ENCODE results near the gene VPS25.
"Not testable (repeated sequence)": the region's sequence is repeated elsewhere in the genome, so short reads cannot be mapped to it uniquely, and the experiment has no call there.

The VPS25 gene

GRCh38 chr17:42773290-42774035, at the start of gene VPS25:
VPS25 (plus strand) TSS chr17:42773449; CDS start chr17:42773476, 27 bp downstream.
- DNase-seq: peak; percentile 69 to 83

DNA sequence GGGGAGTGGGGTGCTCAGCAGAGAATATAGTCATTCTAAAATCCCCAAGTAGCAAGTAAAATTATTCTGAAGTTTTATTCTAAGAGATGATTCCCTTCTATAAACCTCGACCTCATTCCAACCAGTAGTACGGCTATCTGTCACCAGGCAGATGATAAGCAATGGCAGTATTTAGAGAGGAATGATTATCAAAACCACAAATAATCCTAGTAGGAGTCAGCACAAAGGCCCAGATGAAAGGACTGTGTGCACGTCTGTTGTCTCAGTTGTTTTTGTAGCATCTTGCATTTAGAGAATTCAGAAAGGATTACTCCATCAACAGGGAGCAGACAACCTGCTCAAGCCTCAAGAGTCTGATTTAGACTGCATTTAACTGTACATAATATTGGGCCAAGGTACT, 49.6 kb upstream of the VPS25 start:
- no peak for DNase-seq

GRCh38 chr17:42725143-42725542, 48.1 kb upstream of the VPS25 start:
- no peak for DNase-seq

DNA sequence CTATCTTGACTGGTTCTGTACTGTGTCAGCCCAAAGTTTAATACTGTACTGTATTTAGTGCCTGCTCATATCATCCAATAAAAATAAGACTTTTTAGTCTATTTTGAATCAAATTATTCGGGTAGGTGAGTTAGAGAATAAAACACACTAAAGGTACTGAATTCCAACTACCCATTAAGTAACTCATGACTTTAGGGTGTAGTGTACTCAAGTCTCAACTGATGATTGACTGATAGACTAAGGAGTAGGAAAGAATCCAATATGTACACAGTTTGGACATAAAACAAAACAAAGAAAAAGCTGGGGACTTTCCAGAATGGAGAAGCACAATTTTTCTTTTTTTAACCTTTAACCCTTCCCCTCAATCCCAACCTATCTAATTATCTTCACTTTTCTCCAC, 32.5 kb upstream of the VPS25 start:
- DNase-seq: no peak

DNA sequence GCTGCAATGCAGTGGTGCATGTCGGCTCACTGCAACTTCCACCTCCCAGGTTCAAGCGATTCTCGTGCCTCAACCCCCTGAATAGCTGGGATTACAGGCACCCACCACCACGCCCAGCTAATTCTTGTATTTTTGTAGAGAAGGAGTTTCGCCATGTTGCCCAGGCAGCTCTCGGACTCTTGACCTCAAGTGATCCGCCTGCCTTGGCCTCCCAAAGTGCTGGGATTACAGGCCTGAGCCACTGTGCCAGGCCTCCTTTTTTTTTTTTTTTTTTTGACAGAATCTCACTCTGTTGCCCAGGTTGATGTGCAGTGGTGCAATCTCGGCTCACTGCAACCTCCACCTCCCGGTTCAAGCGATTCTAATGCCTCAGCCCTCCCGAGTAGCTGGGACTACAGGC, 30.3 kb upstream of the VPS25 start:
- not testable (repeated sequence) for DNase-seq

DNA sequence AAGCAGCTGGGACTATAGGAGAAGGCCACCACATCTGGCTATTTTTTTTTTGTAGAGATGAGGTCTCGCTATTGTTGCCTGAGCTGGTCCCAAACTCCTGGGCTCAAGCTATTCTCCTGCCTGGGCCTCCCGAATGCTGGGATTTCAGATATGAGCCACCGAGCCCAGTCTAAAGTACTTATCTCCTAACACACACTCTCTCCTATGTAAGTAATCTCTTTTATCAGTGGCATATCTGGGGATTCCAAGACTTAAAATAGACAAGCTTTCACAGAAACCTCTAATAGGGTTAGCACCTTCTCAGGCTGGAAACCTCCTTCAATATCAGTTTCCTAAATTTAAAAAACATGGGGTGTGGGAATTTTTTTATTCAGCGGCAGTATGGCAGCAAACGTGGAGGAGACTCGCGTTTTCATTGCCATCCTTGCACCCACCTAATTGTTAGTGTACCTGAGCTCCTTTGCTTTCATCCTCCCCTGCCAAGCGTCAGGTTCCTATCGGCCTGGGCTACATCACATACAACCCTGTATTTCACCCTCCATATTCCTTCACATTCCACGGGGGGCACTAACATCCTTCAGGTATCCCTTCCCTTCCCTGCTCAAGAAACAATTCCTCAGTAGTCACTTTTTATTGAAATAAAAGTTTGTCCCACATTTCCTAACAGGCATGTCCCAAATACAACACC, 29.5 kb upstream of the VPS25 start:
- peak in 1 of 2 experiments; percentile 9 for DNase-seq

DNA sequence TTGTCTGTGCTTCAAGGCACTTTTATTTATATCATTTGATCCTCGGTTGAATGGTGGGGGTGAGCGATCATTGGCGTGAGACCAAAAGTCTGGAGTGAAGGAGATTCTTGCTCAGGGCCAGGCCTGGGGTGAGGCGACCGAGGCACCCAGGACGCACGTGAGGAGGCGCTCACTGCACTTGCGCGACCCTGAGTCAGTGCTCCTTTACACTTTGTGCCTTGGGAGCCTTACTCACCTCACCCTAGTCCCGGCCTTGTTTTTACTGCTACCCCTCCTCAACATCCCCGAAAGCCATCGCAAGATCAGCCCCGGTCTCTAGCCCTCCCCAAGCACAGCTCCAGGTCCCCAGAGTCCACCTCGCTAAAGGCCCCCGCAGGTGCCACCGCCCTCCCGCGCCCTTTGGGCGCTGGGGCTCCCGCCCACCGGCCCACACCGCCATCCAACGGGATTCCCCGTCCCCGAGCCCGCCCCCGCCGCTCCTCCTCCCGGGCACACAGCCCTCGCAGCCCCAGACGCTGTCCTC, 28.9 kb upstream of the VPS25 start:
- peak; percentile 79 to 87 for DNase-seq

DNA sequence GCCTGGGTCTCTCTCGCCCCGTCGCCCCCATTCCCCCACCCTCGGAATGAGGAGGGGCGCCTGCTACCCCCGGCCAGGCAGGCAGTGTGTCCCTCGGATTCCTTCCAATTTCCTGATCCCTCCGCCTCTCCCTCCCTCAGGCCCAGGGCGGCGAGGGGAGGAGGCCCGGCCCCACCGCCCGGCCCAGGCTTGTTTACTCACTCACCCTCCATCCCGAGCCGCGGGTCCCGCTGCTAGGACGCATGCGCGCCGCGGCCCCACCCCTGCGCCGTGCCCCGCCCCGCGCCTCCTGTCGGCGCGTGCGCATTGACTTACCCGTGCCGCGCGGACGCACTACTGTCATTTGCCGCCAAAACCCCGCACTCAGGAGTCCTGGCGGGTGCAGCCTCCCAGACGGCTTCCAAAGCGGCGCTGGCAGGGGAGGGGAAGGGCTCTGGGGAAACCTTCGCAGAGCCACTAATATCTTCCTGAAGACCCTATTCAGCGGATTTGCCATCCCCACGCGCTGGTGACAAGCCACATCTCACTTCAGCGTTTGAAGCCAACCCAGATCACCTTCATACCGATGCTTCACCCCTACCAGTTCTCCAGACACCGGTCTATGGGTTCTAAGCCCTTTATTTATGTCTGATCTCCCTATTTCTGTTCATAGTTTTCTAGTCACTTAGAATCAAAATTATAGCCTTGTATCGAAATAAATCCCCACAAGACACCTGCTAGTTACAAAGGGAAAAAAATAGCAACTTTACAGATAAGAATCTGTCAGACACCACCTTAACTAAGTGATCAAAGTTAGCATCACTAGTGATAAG, 28.2 kb upstream of the VPS25 start, which contains the start of gene EZH1:
TSS of gene EZH1 (minus strand) at position 235 of the 812 bp plus-strand sequence. CDS start 16,099 bp downstream, outside the sequence.
- DNase-seq: peak; percentile 87 to 94

DNA sequence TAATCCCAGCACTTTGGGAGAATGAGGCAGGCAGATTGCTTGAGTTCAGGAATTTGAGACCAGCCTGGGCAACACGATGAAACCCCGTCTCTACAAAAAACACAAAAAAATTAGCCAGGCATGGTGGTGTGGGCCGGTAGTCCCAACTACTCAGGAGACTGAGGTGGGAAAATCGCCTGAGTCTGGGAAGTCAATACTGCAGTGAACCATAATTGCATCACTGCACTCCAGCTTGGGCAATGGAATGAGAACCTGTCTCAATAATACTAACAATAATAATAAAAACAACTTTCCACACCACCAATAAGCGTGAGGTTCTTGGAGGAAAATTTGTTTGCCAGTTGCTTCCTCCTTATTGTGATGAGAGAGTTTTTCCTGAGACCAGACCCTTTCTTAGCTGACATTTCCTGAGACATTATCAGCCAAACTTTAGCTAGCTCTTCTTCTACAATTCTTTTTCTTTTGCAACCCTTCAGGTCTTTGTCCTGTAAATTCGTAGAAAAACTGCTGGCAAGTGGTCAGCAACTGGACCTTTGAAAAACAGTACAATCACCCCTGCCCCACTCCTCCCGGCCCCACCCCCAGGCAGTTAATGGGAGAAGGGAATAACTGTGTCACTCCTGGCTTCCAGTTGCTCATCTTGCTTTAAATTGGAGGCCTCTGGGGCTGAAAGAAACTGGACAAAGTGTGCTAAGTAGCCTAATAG, 24.9 kb upstream of the VPS25 start:
- no peak for DNase-seq

DNA sequence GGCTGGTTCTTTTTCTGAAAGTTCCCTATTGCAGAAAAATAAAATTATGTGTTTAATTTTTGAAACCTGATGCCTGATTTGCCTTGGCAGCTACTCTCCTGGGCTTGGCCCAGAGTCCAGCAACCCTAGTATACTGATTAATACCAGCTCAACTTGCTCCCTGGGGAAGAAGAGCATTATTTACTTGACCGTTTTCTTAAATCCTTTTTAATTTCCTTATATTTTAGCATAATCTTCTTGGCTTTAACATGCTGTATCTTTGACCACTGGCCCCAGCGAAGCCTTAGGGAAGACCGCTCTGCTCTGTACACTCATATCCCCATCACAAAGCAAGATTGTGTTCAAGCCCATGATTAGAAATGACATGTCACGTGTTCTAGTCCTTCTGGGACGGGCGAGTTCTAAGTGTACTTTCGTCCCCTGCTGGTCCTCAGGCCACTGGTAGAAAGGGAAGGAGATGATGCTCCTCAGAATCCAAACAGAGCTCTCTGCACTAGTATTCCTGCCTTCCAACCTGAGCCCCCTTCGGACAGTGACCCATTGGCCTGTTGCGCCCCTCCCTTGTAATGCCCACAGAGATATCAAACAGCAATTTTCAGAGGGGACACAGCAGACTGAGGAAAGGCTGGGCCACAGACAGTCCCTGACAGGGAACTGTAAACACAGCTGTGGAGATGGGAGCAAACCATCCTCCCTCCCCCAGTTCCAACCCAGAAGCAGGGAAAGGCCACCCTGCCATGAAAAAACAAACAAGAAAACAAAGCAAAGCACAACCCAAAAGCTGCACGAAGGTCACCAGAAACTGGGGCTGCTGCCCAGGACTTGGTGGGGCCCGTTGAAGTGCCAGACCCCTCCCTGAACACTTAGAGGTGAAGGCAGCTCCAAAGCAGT, 24.1 kb upstream of the VPS25 start:
- DNase-seq: peak in 1 of 2 experiments; percentile 11

GRCh38 chr17:42750739-42751344, 22.4 kb upstream of the VPS25 start:
- DNase-seq: no peak

GRCh38 chr17:42751628-42752027, 21.6 kb upstream of the VPS25 start:
- DNase-seq: no peak

DNA sequence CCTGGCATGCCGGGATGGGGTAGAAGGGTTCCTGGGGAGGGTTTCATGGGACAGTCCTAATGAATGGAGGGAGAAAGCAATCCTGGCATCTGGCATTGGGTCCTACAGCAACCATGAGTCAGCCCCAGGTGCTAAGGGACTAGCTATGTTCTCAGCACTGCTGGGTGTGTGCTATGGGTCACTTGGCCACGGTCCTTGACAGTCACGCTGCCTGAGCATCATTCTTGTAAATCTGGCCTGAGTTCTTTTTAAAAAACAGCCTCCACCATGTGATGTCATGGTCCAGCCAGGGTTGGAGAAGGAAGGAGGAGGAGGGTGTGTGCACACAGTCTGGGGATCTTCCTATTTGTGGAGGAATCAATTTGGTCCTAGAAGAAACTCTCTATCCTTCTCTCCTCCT, 18.5 kb upstream of the VPS25 start:
- peak in 1 of 2 experiments; percentile 19 for DNase-seq

DNA sequence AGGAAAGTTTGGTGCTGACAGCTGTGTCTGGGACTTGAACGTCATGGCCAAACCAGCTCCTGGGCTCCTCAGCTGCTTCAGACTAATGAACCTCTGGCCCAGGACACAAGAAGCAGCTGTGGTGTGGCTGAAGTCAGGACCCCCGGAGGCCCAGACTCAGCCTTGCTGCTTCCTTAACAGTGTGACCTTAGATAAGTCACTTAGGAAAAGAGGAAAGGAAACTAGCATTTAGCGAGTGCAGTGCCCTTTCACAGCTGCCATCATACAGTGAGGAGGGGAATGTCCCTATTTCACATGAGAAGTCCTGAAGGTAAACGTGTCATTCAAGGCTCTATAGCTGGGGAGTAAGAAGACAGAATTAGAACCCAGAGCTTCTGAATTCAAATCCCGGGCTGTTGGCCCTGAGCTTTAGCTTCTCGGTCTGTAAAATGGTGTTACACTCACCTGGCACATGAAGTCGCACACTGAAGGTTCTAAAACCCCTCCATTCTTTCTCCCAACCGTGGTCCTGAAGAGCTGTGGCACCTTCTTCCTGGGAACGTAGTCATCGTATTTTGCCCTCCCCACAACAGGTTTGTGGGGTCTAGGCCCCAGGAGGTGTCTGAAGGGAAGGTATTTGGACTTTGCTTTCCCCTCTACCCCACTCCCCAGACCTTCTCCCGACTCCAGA, 13.1 kb upstream of the VPS25 start:
- no peak for DNase-seq

- no peak for DNase-seq
Observed at GRCh38 chr17:42760652-42761581, 12.3 kb upstream of the VPS25 start, which contains the start of gene RAMP2. RAMP2 (plus strand) TSS chr17:42761227; CDS start chr17:42761262, 35 bp downstream.

GRCh38 chr17:42761638-42762037, 11.6 kb upstream of the VPS25 start:
- no peak for DNase-seq

GRCh38 chr17:42766124-42766523, 7.1 kb upstream of the VPS25 start:
- DNase-seq: no peak

- DNase-seq: no peak
Observed at GRCh38 chr17:42767512-42767911, 5.7 kb upstream of the VPS25 start.

DNA sequence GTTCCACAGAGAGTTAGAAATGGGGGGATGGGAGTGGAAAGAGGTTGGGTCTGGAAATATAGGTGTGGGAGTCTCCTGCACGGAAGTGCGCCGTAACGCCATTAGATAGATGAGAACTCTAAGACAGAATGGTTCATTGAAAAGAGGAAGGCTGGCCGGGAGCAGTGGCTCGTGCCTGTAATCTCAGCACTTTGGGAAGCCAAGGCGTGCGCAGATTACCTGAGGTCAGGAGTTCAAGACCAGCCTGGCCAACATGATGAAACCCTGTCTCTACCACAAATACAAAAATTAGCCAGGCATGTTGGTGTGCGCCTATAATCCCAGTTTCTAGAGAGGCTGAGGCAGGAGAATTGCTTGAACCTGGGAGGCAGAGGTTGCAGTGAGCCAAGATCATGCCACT, 5.2 kb upstream of the VPS25 start:
- not testable (repeated sequence) for DNase-seq
